ENCODE data around the gene LRRC14B. TPM values are rescaled to one million over a fixed set of nuclear protein-coding genes. Genes with fewer than 3 reads are reported as not detected.
"Not testable (repeated sequence)": the region's sequence is repeated elsewhere in the genome, so short reads cannot be mapped to it uniquely, and the experiment has no call there.

Gene LRRC14B
- total RNA-seq, 4 donors from 2014 or later = not detected

DNA sequence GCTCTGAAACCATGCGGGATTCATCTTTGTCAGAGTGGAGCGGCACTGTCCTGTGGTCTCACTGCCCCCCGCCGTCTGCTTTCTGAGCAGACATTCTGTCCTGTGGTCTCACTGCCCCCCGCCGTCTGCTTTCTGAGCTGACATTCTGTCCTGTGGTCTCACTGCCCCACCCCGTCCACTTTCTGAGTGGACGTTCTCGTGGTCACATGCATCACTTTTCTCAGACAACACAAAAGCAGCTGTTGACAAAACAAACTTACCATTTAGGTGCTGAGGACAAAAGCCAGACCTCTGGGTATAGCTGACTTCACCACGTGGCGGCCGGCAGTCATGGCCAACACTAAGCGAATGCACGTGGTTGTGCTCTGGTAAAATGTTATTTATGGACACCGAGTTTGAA lies 2.8 kb downstream of the LRRC14B start:
- Histone ChIP-seq H3K27ac (no peak overlapping the region), H3K4me3 (no peak overlapping the region), H3K9me3 (no peaks in the 10 kb centered on the region), H3K27me3 (peaks cover 18% of the 10 kb centered on the region), H3K36me3 (peaks cover 0 to 10% of the 10 kb centered on the region in 2 donors), H3K4me1 (peaks cover 0 to 19% (median 4%) of the 10 kb centered on the region in 3 donors)
- ATAC-seq = no peak
- TF ChIP-seq, protein P1, sequence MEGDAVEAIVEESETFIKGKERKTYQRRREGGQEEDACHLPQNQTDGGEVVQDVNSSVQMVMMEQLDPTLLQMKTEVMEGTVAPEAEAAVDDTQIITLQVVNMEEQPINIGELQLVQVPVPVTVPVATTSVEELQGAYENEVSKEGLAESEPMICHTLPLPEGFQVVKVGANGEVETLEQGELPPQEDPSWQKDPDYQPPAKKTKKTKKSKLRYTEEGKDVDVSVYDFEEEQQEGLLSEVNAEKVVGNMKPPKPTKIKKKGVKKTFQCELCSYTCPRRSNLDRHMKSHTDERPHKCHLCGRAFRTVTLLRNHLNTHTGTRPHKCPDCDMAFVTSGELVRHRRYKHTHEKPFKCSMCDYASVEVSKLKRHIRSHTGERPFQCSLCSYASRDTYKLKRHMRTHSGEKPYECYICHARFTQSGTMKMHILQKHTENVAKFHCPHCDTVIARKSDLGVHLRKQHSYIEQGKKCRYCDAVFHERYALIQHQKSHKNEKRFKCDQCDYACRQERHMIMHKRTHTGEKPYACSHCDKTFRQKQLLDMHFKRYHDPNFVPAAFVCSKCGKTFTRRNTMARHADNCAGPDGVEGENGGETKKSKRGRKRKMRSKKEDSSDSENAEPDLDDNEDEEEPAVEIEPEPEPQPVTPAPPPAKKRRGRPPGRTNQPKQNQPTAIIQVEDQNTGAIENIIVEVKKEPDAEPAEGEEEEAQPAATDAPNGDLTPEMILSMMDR (IDR thresholded peaks at IDR 0.05) = no peak
- TF ChIP-seq POLR2A (IDR thresholded peaks at IDR 0.05) (no peak), EP300 (IDR thresholded peaks at IDR 0.05) (no peak), POLR2AphosphoS5 (IDR thresholded peaks at IDR 0.05) (no peak)
- 71 to 88% methylated on average over 8 to 11 of the region's 15 CpGs for WGBS, 2 donors (ENCODE audit: low coverage in 1 of 2)

DNA sequence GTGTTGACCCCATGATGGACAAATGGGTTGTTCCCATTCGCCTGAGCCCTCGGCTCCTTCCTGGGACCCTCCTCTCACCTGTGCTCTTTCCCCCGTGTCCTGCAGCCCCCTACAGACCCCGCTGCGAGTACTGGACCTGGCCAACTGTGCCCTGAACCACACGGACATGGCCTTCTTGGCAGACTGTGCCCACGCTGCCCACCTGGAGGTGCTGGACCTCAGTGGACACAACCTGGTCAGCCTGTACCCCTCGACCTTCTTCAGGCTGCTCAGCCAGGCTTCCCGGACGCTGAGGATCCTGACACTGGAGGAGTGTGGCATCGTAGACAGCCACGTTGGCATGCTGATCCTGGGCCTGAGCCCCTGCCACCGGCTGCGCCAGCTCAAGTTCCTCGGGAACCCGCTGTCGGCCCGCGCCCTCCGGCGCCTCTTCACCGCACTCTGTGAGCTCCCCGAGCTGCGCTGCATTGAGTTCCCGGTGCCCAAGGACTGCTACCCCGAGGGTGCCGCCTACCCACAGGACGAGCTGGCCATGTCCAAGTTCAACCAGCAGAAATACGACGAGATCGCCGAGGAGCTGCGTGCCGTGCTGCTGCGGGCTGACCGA lies 3.4 kb downstream of the LRRC14B start:
- no peak for ATAC-seq
- Histone ChIP-seq H3K27ac (no peak overlapping the region), H3K4me3 (no peak overlapping the region), H3K4me1 (peaks cover 0 to 19% (median 4%) of the 10 kb centered on the region in 3 donors), H3K9me3 (no peaks in the 10 kb centered on the region), H3K36me3 (peaks cover 0 to 13% of the 10 kb centered on the region in 2 donors), H3K27me3 (peaks cover 18% of the 10 kb centered on the region)
- WGBS, 2 donors (ENCODE audit: low coverage in 1 of 2) = 93 to 100% methylated on average over 2 to 16 of the region's 36 CpGs
- TF ChIP-seq, protein P1 (IDR thresholded peaks at IDR 0.05) = no peak
- no peak for TF ChIP-seq POLR2AphosphoS5 (IDR thresholded peaks at IDR 0.05)
- TF ChIP-seq EP300 (IDR thresholded peaks at IDR 0.05) = no peak
- no peak for TF ChIP-seq POLR2A (IDR thresholded peaks at IDR 0.05)

DNA sequence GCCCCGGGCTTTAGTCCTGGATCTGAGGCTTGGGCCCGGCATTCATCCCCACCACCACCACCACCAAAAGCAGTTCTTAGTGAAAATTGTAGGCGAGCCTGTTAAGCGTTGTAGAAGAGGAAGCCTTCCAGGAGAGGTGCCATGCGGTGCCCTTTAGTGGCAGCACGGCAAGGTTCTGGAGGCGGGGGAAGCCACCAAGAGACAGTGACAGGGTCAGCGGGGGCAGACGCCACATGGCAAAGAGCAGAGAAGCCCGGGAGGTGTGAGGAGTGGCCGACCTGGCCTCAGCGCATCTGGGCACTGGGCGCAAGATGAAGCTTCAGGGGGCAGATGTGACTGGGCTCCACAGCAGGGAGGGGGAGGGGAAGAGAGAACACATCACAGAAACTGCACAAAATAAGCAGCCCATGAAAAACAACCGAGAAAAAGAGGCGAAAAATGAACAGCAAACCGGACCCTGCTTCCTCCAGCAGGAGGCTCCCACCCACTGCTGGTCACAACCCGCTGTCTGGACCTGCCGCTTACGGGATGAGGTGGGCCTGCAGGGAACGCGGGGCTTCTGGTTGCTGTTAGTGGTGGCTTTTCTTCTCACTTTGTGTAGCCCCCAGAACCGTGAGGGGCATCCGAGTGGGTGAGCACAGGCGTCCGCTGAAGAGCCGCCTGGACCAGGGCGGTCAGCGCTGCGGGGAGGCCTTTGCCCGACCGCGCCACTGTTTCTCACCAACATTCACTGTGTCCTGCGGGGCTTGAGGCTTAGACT lies 4.3 kb downstream of the LRRC14B start:
- Histone ChIP-seq H3K36me3 (peaks cover 0 to 13% of the 10 kb centered on the region in 2 donors), H3K4me1 (peaks cover 0 to 14% (median 4%) of the 10 kb centered on the region in 3 donors), H3K9me3 (no peaks in the 10 kb centered on the region), H3K27ac (no peak overlapping the region), H3K4me3 (no peak overlapping the region), H3K27me3 (peaks cover 18% of the 10 kb centered on the region)
- no peak for ATAC-seq
- TF ChIP-seq POLR2AphosphoS5 (IDR thresholded peaks at IDR 0.05) (no peak), EP300 (IDR thresholded peaks at IDR 0.05) (no peak), POLR2A (IDR thresholded peaks at IDR 0.05) (no peak)
- TF ChIP-seq, protein P1 (IDR thresholded peaks at IDR 0.05) = no peak
- WGBS, 2 donors (ENCODE audit: low coverage in 1 of 2) = 60 to 68% methylated on average over 12 to 14 of the region's 33 CpGs

DNA sequence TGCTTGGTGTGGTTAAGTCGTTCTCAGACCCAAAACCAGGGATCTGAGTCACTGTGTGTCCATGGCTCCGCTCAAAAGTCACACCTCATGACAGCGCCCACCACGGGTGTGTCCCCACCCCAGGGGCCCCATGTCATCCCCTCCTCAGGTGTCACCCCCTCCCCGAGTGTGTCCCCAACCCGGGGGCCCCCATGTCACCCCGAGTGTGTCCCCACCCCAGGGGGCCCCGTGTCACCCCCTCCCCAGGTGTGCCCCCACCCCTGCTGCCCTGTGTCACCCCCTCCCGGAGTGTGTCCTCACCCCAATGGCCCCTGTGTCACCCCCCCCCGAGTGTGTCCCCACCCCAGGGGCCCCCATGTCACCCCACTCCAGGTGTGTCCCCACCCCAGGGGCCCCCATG lies 5.1 kb downstream of the LRRC14B start:
- 83 to 85% methylated on average over 1 to 3 of the region's 10 CpGs for WGBS, 2 donors (ENCODE audit: low coverage in 1 of 2)
- TF ChIP-seq POLR2AphosphoS5 (IDR thresholded peaks at IDR 0.05) (no peak), POLR2A (IDR thresholded peaks at IDR 0.05) (no peak), EP300 (IDR thresholded peaks at IDR 0.05) (no peak)
- TF ChIP-seq, protein P1 (IDR thresholded peaks at IDR 0.05) = no peak
- ATAC-seq = no peak
- H3K36me3 ChIP-seq = peaks cover 0 to 13% of the 10 kb centered on the region in 2 donors
- H3K27me3 ChIP-seq = peaks cover 15% of the 10 kb centered on the region
- peaks cover 0 to 6% (median 3%) of the 10 kb centered on the region in 3 donors for H3K4me1 ChIP-seq
- H3K4me3 ChIP-seq = no peak overlapping the region
- no peak overlapping the region for H3K27ac ChIP-seq
- H3K9me3 ChIP-seq = no peaks in the 10 kb centered on the region

DNA sequence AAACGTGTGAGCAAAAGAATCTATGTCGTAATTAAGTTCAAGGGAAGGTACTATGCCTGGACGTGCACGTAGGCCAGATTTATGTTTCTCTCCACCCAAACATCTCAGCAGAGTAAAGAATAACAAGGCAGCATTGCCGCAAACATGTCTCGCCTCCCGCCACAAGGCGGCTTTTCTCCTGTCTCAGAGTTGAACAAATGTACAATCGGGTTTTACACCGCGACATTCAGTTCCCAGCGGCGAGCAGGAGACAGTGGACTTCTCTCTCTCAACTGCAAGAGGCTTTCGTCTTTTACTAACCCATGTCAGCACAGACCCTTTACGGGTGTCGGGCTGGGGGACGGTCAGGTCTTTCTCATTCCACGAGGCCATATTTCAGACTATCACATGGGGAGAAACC lies 5.7 kb downstream of the LRRC14B start:
- not testable (repeated sequence) for H3K27ac ChIP-seq, H3K4me3 ChIP-seq, ATAC-seq, H3K4me1 ChIP-seq, H3K27me3 ChIP-seq, H3K9me3 ChIP-seq
- WGBS, 2 donors (ENCODE audit: low coverage in 1 of 2) = 54 to 60% methylated on average over 9 to 11 of the region's 18 CpGs
- H3K36me3 ChIP-seq = peaks cover 0 to 13% of the 10 kb centered on the region in 2 donors

Measured in gastroesophageal sphincter (tissue), 4 donors.